Retinal pigment epithelial cell (primary cell): ENCODE results near the gene SND1.

Source experiments
- DNase-seq: peaks from one replicate; pipeline ENCODE4 v3.0.0-alpha.2; 2010; ENCODE audit warnings: low read depth
- H3K4me3 ChIP-seq: 2 replicates; pipeline ENCODE4 v1.5.1; 2011; ENCODE audit warnings: mild to moderate bottlenecking, low read length, control low read depth, moderate library complexity
- TF ChIP-seq, protein P1 (sequence below): conservative IDR thresholded peaks from 2 replicates; pipeline ENCODE4 v1.5.1; 2011; ENCODE audit warnings: low read depth, low read length, control low read depth, inconsistent platforms

SND1 gene

DNA sequence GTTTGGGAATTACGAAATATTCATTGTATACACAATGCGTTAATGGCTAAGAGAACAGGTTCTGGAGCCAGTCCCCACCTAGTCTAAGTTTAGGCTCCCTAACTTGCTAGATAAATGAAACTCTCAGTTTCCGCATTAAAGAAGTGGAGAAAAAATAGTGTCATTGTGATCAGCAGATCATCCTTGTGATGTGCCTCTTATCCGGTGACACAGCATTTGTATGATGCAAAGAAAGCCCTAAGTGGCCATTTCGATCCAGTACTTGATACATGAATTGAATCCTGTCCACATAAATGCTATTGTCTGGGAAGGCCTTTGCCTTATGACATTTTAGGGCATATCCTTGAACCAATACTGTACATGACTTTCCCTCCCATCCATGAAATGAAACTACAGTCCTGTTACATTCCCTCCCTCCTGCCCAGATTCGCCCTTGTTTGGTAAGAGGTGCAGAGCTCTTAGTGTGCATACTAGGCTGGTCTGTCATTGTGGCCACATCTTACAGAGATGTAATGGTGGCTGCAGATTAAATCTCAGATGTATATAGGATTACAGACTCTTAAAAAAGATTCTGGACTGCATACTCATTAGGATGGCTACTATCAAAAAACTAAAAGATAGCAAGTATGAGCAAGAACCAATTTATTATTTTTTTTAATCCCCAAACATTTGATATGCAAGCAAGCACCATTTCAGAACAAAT lies 298.4 kb downstream of the SND1 start:
- no peak overlapping the region for H3K4me3 ChIP-seq
- TF ChIP-seq, protein P1, sequence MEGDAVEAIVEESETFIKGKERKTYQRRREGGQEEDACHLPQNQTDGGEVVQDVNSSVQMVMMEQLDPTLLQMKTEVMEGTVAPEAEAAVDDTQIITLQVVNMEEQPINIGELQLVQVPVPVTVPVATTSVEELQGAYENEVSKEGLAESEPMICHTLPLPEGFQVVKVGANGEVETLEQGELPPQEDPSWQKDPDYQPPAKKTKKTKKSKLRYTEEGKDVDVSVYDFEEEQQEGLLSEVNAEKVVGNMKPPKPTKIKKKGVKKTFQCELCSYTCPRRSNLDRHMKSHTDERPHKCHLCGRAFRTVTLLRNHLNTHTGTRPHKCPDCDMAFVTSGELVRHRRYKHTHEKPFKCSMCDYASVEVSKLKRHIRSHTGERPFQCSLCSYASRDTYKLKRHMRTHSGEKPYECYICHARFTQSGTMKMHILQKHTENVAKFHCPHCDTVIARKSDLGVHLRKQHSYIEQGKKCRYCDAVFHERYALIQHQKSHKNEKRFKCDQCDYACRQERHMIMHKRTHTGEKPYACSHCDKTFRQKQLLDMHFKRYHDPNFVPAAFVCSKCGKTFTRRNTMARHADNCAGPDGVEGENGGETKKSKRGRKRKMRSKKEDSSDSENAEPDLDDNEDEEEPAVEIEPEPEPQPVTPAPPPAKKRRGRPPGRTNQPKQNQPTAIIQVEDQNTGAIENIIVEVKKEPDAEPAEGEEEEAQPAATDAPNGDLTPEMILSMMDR = no peak
- no peak for DNase-seq

DNA sequence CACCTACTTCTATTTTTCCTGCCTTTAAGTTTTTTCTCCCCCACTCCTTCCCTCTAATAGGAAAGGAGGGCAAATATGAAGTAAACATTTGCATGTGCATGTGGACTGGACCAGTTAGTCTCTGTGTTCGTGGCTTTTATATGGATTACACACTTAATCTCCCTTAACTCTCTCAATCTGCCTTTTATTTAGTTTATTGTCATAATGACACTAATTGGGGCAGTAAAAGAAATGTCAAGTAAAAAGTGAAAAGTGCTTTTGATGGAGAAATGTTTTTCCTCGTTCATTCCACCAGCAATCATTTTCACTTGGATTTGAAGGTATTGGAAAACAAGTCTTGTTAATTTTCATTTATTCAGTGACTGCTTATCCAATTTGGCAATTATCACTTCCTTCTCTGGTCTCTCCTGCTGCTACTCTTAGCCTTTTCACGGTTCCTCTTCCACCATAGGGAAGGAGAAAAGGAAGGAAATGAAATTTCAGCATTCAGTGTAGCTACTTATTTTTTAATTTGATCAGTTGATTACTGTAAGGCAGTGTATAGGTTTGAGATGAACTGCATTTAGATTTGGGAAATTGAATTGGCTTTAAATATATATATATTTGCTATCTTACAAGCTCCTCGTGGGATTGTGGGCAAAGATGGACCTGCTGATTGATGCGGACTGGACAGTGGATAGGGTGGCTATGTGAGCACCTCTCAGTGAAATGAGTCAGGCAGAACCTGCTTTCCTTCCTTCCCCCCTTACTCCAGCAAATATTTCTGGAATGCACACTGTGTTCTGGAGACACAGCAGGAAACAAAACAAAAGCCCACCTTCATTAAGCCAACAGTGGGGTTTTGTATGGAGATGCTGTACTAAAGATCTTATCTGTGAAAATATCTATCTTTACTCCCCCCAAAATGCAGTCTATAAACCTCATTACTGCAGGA lies 301.7 kb downstream of the SND1 start:
- TF ChIP-seq, protein P1 = no peak
- H3K4me3 ChIP-seq = no peak overlapping the region
- no peak for DNase-seq

DNA sequence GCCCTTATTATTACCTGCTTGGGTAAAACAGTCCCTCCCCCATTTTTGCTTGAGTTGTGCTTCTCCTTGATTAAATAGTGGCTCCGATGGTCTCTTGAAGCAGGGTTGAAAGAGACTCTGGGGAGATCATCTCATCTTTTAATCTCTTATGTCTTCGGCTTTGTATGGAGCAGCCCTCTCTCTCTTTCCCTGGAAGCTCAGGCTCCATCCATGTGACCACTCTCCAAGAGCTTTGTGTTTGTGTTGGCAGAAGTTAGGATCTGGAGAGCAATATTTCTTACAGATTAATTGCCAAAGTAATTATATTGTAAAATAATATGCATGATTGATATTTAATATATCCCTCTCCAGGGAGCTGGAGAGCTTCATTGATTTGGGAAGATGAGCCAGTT lies 302.4 kb downstream of the SND1 start:
- no peak overlapping the region for H3K4me3 ChIP-seq
- TF ChIP-seq, protein P1 = no peak
- DNase-seq = no peak

DNA sequence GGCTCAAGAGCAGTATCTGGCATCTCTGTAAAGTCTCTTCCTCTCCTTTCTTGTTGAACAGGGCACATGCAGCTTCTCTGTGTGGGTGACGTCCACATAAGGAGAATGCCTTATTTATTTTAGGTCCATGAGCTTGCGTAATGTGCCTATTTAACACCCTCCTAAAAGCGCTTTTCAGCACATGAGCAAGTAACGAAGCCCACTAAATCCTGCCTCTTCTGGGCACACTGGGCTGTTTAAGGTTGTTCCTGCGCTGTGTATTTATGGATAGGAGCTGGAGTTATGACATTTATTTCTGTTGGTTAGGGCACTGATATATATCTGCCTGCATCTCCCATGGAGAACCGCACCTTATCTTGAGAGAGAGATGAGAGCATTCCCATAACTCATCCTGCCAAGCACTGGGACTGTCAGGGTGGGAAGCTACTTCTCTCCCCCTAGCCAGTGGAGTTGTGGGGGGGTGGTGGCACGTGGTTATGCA lies 303.1 kb downstream of the SND1 start:
- H3K4me3 ChIP-seq = no peak overlapping the region
- no peak for DNase-seq
- TF ChIP-seq, protein P1 = no peak

DNA sequence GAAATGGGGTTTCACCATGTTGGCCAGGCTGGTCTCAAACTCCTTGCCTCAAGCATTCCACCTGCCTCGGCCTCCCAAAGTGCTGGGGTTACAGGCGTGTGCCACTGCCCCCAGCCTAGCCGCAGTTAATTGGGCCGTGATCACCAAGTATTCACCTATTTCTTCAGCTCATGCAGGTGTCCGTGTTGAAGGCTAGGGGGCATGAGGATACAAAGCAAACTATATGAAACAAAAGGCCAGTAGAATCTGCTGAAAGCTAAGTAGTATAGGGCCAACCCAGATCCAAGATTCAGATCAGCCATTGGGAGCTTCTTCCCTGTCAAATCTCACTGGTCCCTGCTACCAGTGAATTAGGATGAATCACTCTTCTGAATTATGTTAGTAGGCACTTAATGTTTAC lies 305.9 kb downstream of the SND1 start:
- no peak for DNase-seq
- TF ChIP-seq, protein P1 = no peak
- no peak overlapping the region for H3K4me3 ChIP-seq

DNA sequence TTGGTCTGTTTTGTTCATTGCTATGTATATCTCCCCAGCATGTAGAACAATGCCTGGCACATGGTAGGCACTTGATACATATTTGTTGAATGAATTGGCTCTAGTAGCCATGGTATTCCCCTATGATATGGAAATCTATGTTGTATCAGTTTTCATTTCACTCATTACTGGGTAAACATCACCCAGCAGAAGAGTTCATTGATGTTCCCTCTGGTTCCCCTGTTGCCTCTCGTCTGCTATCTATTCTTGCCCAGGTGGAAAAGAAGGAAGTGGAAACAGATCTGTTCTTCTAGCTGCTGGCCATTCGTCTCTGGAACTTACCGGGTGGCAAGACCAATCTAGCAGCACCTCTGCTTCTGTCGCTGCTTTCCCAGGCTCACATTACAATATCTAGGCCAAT lies 307.8 kb downstream of the SND1 start:
- no peak for DNase-seq
- H3K4me3 ChIP-seq = no peak overlapping the region
- TF ChIP-seq, protein P1 = no peak
